GM21723 (cell line): ENCODE data around the gene ST7.

Source experiments
- ATAC-seq: cut with Tn5 transposase; IDR thresholded peaks from one replicate; pipeline ENCODE4 v1.9.1; 2021; ENCODE audit warnings: mild to moderate bottlenecking, moderate library complexity; ENCODE audit not compliant: unreplicated experiment

The ST7 gene

DNA sequence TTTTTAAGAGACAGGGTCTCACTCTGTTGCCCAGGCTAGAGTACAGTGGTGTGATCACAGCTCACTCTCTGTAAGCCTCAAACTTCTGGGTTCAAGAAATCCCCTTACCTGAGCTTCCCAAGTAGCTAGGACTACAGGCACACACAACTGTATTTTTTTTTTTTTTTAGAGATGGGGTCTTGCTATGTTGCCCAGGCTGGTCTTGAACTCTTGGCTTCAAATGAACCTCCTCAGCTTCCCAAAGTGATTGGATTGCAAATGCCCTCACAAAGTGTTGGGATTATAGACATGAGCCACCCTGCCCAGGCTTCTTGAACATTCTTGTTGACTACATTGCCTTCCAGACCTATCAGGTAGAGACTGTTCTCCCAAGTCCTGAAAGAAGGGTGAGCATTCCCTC, 296.9 kb downstream of the ST7 start:
- ATAC-seq, result no peak

DNA sequence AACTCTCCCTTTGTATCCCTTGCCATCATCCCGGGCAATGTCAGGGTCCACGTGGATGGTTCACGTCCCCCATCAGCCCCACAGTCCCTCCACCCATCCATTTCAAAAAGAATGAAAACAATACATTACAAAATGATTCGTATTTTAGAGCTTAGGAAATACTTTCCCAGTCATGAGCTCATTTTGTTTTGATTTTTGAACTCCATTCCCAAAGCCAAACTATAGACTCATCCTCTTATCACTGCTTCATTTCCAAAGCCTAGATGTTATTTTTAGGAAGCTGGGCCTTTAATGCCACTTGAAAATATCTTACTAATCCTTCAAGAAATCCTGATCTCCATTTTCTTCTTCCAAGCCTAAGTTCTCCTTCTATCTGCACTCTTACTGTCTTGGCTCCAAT, 297.5 kb downstream of the ST7 start:
- no peak for ATAC-seq

DNA sequence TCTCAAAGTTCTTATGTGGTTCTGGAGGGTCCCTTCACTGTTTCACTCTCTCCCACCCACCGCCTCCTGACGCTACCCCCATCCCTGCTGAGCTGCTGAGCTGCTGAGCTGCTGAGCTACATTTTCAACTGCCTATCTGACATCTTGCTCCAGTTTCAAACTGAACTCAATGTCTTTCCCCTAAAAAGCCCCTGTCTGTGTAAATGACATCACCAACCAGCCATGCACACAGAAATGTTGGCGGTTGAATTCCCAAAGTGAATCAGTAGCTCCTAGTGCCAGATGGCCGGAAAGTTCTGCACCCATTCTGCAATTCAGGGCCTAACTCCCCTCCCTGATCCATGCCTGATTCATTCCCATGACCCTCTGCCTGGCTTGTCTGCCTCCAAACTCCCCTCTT, 298.4 kb downstream of the ST7 start:
- peak; percentile 71 for ATAC-seq

DNA sequence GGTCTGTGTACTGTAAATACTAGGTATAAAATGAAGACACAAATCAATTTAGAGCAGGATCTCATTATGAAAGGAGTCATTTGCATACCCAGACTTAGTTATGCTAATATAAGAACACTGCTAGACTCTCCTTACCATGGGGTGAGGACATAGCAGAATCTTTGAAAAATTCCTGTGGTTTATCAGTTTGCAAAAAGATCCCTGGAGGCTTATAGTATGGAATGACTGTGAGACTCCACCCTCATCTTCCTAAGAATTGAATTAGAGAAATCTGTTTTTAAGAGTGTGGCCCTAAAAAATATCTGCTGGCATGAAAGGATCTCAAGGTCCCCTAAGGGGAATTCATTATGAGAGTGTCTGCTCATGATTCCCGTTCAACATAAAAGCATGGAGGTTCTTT, 306.3 kb downstream of the ST7 start:
- ATAC-seq, result no peak

DNA sequence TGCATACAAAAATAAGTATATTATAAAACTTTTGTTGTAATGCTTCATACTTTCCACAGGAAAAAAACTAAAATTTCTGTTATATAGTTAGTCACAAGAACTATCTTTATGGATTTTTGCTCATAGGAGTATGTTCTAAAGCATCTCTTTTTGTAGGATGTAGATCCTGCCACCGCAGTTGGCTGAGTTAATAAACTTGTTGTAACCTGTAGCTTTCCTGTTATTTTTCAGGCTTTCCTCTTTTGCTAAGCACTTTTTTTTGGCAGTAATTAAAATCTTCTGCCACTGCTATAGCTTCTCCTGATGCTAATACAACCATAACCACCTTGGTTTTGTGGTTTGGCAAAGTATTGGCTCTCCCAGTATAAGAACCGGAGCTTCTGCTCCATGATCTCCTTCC, 309.2 kb downstream of the ST7 start:
- no peak for ATAC-seq

DNA sequence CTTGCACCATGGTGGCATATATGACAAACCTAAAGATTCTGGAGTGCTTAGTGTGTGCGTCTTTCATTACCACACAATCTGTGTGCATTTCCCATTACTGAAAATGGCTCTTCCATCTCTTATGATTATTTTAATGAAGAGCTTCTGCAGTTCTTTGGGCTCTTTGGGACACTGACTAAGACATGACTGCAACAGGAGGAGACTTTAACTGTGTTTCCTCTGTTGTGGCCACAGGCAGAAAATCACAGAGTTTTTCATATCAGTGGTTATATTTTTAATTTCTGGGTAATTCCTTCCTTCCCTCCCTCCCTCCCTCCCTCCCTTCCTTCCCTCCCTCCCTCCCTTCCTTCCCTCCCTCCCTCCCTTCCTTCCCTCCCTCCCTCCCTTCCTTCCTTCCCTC, 311.4 kb downstream of the ST7 start:
- no peak for ATAC-seq

DNA sequence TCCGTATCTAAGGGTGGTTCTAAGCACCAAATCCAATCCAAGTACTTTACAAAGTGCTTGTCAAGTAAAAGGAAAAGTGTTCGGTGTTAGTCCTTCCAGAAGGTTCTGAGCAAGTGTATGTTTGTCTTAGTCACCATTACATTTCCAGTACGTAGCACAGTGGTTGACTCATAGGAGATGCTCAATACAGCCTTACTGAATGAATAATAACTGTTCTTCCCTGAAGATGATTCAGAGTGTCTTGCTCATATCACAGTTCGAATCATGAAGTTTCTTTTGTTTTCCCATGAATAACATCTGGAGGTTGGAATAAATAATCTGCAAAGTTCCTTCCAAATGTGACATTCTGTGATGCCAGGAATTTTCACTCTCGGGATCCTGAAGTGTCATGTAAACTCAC, 316.1 kb downstream of the ST7 start:
- ATAC-seq, result no peak

DNA sequence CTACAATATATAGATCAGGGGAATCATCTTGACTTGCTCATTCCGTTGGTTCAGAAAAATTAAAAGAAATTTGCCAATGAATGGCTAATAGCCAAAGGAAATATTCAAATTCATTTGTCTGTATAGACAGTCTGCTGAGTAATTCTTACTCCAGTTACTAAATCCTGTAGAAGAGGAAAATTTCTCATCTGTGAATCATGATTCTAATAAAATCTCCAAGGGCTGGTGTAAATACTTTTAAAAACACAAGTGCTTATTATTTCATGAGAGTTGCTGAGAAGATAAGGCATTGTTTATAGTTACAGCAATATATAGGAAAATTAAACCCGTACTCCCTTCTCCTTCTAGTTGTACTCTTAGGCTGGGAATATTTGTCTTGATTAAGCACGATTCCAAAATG, 316.6 kb downstream of the ST7 start:
- no peak for ATAC-seq

DNA sequence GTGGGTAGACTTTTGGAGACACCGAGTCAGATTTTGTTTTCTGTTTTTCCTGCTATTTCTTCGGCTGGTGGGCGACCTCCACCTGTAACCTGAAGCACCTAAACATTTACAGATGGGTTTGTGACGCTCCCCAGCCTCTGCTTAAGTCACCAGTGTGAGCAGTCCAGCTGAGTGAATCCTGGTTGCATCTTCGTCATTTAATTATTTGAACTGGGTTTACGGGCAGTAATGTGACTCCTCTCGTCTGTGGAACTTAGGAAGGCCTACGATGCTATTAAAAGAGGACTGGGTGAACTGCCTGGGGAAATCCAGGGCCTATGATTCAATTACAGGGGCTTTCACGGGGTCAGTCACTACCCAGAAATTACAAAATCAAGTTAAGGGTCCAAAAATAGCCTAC, 317.1 kb downstream of the ST7 start:
- ATAC-seq, result no peak

DNA sequence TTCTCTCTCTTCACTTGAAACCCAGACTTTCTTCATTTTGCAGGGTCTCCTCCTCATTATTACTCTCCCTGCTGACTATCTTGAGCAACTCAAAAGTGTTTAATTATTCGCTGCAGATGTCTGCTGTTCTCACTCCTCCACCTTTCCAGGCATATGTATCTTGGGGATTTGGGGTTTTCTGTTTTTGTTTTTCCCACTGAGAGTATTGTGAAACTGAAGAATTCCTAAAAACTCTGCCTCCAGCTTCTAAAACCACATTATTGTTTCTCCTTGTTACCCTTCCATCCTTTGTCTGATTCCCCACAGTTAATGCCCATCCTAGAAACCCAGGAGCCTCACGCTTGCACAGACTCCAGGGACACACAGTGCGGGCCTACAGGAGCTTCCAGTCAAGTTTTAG, 318.3 kb downstream of the ST7 start:
- ATAC-seq, result no peak

DNA sequence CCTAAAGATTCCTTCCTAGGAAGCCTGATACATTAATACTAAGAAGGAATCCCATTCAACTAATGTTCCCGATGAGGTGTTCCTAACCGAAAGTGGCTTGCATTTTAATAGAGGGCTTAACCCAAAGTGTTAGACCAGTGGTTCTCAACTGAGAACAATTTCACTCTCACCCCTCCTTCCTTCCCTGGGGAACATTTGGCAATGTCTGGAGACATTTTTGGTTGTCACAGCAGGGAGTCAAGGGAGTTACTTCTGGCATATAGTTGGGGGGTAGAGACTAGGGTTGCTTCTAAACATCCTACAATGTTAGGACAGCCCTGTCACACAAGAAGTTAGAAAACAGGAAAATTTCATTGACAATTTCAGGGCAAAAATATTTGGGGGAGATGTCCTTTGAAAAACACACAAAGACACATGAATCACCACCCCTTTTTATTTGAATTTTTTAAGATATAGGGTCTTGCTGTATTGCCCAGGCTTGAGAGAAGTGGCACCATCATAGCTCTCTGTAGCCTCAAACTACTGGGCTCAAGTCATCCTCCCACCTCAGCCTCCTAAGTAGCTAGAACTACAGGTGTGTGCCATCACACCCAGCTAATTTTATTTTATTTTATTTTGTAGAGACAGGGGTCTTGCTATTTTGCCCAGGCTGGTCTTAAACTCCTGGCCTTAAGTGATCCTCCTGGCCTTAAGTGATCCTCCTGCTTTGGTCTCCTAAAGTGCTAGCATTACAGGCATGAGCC, 318.9 kb downstream of the ST7 start:
- ATAC-seq, result no peak

DNA sequence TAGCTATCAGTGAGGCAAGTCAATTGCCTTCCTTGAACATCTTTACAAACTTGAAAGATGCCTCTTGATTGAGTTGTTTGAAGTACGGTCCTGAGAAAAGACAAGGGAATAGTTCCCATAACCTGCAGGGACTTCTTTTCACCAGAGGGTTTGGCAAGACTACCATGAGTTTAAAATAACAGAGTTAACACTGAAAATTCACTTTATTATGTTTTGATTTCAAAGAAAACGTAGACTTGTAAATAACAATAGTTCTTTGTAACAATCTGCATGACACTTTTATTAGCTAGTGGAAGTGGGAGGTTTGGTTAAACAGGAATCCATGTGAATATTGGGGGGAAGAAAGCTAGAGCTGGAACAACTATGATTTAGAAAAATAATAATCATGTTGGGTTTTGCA, 320.0 kb downstream of the ST7 start:
- ATAC-seq, result no peak

DNA sequence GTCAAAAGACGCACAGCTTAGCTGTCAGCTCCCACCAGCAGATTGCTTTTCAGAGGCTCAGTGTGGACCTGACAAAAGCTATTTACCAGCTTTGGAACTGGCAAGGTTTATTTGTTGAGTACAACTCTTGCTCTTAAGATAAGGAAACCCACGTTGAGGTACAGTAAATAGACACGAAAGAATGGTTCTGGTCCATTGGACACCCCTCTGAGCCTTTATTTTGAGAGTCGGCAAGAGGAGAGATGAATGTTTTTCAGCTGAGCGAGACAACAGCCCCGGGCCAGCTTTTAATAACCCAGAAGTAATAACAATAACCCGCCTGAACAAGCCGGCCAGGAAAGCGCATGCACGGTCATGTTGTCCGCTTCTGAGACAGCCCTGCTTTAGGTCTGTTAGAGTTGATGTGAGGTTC, 320.5 kb downstream of the ST7 start:
- no peak for ATAC-seq

DNA sequence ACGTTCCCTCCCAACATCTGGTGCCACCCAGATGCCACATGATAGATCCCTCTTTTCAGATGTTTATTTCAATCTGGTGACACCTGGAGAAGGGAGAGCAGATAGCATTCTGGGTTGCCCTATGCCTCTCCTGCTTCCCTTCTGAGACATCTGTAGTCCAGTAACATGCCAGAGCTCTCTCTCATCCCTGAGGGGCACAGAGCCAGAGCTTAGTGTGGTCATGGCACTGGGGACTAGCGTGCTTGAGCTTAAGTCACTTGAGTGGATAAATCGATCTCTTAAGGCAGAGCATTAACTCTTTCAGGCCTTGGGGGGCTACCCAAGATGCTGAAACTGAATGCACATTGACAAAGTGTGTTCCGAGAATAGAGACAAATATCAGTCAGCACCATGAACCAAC, 321.6 kb downstream of the ST7 start:
- ATAC-seq, result no peak

DNA sequence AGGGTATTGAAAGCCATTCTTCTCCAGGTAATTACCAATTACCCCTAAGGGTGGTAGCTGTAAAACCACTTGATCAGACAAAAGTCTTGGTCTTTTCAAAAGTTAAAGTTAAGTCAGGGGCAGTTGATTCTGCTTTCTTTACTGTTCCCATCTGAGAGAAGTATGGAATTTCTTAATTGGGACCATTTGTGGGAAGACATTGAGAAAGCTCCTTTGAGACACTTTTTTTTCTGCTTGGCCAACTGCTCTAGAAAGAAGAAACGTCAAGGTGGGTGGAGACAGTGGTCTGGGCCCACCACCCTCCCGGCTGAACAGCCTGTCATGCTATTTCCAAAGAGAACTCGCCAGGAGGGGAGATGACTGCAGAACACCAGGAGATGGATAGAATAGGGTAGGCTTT, 324.3 kb downstream of the ST7 start:
- ATAC-seq, result no peak

DNA sequence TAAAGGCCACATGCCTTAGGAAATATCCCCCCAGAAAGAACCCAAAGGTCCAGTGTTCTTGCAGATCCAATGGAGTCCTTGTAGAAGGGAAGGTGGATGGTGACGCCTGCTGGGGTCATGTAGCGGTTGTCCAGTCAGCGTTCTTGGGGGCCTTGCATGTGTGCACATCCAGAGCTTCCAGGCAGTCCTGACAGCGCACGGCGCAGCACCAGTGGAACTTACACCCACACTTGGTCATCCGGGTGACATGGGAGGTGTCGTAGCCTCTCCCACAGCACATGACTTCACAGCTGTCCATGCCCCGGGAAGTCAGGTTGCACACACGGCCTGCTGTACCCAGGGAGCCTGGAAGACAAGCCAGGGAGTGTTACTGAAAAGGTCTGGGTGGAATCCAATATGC, 324.7 kb downstream of the ST7 start:
- ATAC-seq, result no peak

DNA sequence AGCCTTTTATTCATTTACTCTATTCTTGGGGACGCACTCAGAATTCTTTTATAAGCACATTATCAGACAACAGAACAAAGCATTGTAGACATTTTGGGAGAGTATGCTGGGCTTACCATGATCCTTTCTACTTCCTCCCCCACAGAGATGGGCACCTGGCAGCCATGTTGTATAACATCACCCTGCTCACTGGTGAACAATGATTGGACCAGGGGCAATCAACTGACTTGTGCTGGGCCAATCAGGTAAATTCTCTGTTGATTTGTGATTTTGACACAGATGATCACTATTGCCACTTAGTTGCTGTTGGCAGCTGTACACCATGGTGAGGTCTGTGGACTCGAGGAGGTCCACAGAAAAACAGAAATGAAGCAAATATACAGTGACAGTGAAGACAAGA, 325.9 kb downstream of the ST7 start:
- no peak for ATAC-seq
